Activated CD4-positive, alpha-beta T cell treated with anti-CD3 and anti-CD28 coated beads, Interleukin-10, Interleukin-2, amounts not matched to agents 100 ng/mL and 50 ng/mL, durations not matched to agents 16 hours and 8 hours (primary cell): ENCODE results near the gene TGFBR2.

Experiments used
- DNase-seq: peaks from one replicate; pipeline ENCODE4 v3.0.0-alpha.2; 2020

TGFBR2 gene

DNA sequence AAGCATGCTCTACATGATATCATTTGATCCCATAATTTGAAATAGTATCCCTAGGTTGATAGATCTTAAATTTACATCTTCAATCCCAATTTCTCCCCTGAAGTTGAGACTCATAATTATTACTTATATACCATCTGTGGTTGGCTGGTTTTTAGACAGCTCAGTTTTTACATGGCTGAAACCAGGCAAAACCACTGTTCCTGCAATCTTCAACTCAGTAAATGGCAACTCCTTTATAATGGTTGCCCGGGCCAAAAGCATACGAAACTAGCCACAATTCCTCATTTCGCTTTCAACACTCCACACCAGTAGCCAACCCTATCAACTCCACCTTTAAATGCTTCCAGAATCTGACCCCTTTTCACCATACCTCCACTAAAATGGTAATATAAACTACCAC lies 118.5 kb downstream of the TGFBR2 start:
- no peak for DNase-seq

DNA sequence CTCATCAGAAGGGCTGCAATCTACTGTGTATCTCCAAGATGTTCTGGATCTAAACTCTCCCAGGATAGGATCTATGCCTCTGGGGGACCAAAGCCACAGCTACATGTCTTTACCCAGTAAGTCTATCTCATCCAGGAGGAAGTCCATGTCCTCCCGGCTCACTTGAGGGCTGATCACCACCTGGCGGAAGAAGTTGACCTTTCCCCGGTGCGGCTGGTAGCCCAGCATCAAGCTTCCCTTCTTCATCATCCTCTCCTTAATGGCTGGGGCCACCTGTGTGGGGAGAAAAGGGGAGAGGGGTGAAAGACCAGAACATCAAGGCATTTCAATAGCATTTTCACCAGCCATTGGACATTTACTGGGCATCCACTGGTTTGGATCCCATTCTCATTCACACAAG lies 121.7 kb downstream of the TGFBR2 start:
- no peak for DNase-seq

DNA sequence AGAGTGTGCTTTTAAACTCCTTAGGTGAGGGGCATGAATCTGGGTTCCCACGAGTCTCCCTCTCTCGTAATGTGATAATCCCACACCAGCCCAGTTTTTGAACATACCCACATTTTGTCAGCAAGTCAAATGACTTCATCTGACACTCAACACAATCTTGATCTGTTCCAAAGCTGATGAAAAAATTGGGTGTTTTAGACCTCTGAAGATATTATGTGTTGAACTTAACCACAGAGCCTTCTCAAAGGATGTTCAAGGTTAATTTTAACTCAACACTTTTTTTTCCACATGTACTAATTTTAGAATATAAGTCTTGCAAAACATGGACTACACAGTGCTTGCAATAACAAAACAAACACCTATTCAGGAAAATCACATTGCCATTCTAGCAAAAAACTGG lies 123.1 kb downstream of the TGFBR2 start:
- no peak for DNase-seq

DNA sequence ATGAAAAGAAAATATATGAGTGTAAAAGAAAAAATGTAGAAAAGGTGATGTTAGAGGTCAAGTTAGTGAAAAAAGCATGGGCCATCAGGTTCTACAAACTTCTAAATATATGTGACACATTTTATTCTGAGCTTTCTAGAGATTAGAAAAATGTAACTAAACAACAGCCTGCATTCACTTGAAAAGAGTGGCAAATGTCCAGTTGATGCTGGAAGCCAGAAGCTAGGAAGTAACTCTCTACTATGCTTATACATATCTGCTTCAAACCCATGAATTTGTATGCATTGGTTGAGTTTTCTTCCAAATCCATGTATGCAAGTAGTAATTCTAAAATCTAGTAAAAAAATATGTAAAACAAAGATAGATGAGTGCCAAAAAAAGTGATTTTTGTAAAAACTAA lies 123.5 kb downstream of the TGFBR2 start:
- DNase-seq, result no peak

DNA sequence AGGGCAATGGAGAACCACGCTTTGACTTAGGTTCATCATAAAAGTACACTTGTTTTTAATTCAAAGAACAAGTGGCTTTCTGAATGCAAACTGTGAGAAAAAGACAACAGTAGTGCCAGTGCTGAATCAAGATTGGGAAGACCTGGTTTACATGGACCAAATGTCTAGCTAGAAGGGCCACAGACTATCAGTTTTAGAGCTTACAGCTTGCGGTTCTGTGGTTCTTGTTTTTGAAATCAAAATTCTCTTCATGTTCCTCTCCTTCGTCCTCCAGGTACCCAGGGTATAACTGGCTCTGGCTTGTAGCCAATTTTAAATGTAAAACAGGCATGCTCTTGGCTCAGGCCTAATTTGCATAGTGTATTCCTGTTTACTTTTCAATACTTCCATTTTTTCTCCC lies 124.6 kb downstream of the TGFBR2 start:
- no peak for DNase-seq

DNA sequence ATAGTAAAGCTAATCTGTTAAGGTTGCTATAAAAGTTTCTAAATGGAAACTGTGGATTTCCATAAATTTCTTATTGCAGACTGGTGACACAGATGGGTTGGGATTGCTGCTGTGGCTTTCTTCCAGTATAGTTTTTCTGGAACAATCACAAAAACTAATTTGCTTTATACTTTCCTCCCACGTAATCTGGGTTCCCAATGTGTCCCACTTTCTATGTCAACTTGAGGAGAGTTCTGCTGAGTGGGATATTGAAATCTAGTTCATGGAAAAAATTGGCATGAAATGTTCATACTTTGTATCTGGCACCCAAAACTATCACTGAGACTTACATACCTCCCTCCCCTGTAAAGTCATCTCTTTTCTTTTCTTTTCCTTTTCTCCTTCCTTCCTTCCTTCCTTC lies 126.8 kb downstream of the TGFBR2 start:
- no peak for DNase-seq

DNA sequence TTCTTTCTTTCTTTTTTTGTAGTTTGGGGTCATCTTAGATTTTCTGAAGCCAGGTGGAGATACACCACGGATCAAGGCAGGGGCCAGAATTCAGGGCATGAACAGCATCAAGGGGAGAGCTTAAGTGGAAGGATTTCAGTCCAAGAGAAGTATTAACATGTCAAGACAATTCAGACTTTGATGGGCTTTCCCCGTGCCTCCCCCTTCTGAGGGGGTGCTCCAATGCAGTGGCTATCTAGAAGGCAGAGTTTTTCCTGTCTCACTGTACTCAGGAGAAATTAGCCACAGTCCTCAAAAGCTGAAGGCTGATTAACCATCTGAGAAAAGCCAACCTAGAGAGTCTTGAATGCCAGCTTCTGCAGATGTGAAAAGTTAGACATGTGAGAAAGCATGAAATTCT lies 127.3 kb downstream of the TGFBR2 start:
- DNase-seq, result no peak

DNA sequence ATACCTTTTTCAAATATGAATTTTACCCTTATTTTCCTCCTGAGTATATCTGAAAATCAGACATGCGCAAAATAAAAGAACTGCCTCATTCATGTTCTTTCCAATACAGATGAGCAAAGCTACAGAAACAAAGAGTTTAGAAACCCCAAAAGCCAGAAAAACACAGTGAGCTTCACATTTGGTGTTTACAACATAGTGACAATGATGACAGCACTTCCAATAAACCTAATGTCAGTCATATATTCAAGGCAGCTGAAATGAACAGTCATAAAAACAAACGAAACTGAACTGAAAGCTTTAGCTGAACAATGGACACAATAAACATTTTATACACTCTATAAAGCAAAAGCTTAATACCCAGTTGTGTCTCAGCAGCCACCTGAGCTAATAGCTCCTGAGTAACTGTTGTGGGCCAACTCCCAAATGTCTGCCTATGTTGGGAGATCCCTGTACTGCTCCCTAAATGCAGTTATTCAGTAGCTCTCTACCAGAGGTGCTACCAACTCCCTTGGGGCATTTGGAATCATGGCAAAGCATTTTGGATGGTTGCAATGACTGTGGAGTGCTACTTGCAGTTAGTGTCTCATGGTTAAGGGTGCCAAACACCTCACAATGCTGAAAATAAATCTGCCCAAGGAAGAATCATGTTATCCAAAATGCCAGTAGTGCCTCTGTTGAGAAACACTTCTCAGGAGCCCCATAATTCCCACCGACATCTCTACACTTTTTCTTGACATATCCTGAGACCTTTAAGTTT lies 131.5 kb downstream of the TGFBR2 start:
- DNase-seq, result no peak

DNA sequence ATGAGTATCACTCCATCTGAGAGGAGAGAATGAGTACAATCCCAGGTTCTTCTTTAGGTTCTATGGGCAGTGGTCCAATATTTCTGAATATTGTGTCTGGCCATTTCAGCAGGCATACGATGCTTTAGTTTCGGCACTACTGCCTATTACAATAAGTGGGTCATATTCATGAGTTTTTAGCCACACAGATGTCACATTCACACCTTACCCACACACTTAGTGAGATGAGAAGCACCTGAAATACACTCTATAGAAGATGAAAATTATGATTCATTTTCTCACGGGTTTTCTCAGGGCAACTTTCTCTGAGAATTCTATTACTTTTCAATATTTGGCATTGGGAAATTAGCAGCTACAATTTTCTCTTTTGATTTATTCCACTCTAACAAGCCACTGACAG lies 132.2 kb downstream of the TGFBR2 start:
- no peak for DNase-seq

DNA sequence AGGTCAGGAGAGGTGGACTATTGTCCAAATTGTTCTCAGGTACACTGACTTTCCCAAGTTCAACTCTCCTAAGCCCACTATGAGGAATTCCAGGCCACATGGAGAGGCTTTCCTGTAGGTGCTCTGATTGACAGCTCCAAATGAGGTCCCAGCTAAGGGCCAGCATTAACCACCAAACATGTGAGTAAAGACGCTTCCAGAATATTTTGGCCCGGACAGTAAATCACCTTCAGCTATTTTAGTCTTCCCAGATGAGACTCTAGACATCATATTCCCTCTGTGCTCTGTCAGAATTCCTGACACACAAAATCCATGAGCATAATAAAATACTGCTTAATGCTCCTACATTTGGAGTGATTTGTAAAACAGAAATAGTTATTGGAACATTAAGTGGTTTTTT lies 135.5 kb downstream of the TGFBR2 start:
- DNase-seq, result no peak

DNA sequence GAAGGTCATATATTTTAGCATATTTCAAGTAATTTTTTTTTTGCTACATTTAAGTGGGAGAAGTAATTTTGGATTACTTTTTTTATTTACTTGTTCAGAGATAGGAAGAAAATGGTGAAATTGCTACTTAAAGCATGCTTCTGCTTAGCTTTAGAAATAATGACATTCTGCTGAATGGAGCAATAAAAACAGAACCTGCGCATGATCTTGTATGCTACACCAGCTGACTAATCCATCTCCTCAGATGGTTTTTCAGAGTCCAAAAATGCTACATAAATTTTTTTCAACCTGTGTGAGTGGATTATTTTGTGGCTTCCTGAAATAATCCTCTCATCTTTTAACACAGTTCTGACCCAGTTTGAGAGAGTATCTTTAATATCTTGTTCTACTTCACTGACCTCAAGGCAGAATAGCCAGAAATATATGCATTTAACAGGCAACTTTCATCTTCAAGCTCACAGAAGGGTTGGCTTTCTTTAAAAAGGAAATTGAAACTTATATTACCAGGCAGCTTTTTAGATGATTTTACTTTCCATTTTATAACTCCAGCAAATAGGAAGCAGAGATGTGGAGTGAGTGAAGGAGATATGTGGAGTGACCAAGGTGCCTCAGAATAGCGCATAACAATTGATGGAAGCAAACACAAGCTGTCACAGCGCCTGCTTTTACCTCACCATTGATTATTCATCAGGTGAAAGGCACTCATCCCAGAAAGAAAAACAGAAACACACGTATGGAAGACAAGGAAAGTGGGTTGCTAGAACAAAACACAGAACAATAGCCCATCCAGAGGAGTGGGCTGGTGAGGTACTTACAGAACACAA lies 136.6 kb downstream of the TGFBR2 start:
- no peak for DNase-seq
